K562 (cell line): Measurements from ENCODE around the gene GLI1. TPM values are rescaled to one million over a fixed set of nuclear protein-coding genes. Genes with fewer than 3 reads are reported as not detected.
A peak's percentile ranks its signal among the peaks of the same experiment; 100 is the strongest.

Experiments used
- ATAC-seq: fragments of 200-7000 bp; cut with Tn5 transposase; 3 replicates; pipeline ENCODE4 v1.9.1; 2020; ENCODE audit warnings: moderate library complexity
- BruUV-seq: library from RNA; stranded (reverse); fragments of 400-500 nt; replicated peaks from 2 replicates; lab custom pipeline; 2021; lab: Mats Ljungman, UMichigan
- CTCF ChIA-PET: fragments of 300-600 bp; formaldehyde crosslinking; extraction: SDS; loops from one replicate; lab custom pipeline; 2021; ENCODE audit warnings: low intra/inter-chr PET ratio; lab: Yijun Ruan, JAX
- POLR2A ChIA-PET: fragments of 300-600, 350-650 bp; sonication (Branson Sonifier 250); formaldehyde crosslinking; extraction: SDS; loops from one replicate; lab custom pipeline; 2021; ENCODE audit warnings: antibody characterized with exemption, inconsistent platforms; lab: Yijun Ruan, JAX
- DNase-seq, 4 experiments: peaks; one replicate each; pipeline versions ENCODE4 v3.0.0 to v3.0.0-alpha.2; 2011 to 2018; ENCODE audit warnings: low spot score in 3 of 4, mixed read lengths in 3 of 4; ENCODE audit errors: extremely low read depth in 1 of 4
- FAIRE-seq: peaks from 2 replicates; lab custom pipeline; 2011; peaks lifted over from hg19 to GRCh38; lab: Jason Lieb, UNC
- H2AFZ ChIP-seq: 2 replicates; pipeline ENCODE4 v1.6.0; 2011; ENCODE audit warnings: low read depth, low read length, control low read depth, inconsistent platforms
- H3K27ac ChIP-seq: fragments of 200-600 bp; 3 replicates; pipeline ENCODE4 v1.8.0; 2011; ENCODE audit warnings: low read depth, mild to moderate bottlenecking, control low read depth, inconsistent platforms, low read length, moderate library complexity, mixed read lengths; ENCODE audit errors: extremely low read depth
- H3K27me3 ChIP-seq, 2 experiments: fragments of 300-600 bp in 1 of 2; 2 replicates in 1 of 2; 3 replicates in 1 of 2; pipeline versions ENCODE4 v1.6.0 to v1.8.0; 2011; ENCODE audit warnings: inconsistent platforms in 2 of 2, low read length in 2 of 2, mild to moderate bottlenecking in 1 of 2, mixed read lengths in 1 of 2, moderate library complexity in 1 of 2; ENCODE audit not compliant: control insufficient read depth in 2 of 2, insufficient read depth in 2 of 2
- H3K36me3 ChIP-seq: fragments of 300-600 bp; 3 replicates; pipeline ENCODE4 v1.8.0; 2011; ENCODE audit warnings: mild to moderate bottlenecking, low read length, inconsistent platforms; ENCODE audit not compliant: control insufficient read depth, insufficient read depth
- H3K4me1 ChIP-seq, 2 experiments: fragments of 200-600 bp in 1 of 2; replicated peaks in 1 of 2; 2 replicates in 1 of 2; 3 replicates in 1 of 2; pipeline versions ENCODE4 v1.5.1 to v1.8.0; 2011; ENCODE audit warnings: inconsistent platforms in 2 of 2, low read length in 2 of 2, mild to moderate bottlenecking in 1 of 2, mixed read lengths in 1 of 2, moderate library complexity in 1 of 2; ENCODE audit not compliant: control insufficient read depth in 2 of 2, insufficient read depth in 2 of 2
- H3K4me2 ChIP-seq: 2 replicates; pipeline ENCODE4 v1.6.1; 2011; ENCODE audit warnings: low read length, control low read depth, inconsistent platforms, mixed read lengths; ENCODE audit not compliant: insufficient read depth
- H3K4me3 ChIP-seq: fragments of 200-600 bp; sonication (generic), shearing (Covaris generic); 2 replicates; pipeline ENCODE4 v1.5.1; 2016; ENCODE audit warnings: control low read depth, inconsistent platforms
- H3K79me2 ChIP-seq: fragments of 200-600 bp; 3 replicates; pipeline ENCODE4 v1.8.0; 2011; ENCODE audit warnings: low read length, inconsistent platforms; ENCODE audit not compliant: control insufficient read depth, insufficient read depth
- H3K9ac ChIP-seq, 2 experiments: 2 replicates each; pipeline versions ENCODE4 v1.6.0 to v1.6.1; 2011; ENCODE audit warnings: low read depth in 2 of 2, low read length in 2 of 2, control low read depth in 1 of 2, inconsistent platforms in 1 of 2, mild to moderate bottlenecking in 1 of 2, mixed read lengths in 1 of 2; ENCODE audit not compliant: insufficient read depth in 1 of 2
- H3K9me1 ChIP-seq: one replicate; pipeline ENCODE4 v1.6.0; 2011; ENCODE audit warnings: inconsistent platforms, mild to moderate bottlenecking, low read length, moderate library complexity; ENCODE audit not compliant: control insufficient read depth, insufficient read depth
- H3K9me3 ChIP-seq: replicated peaks from 2 replicates; pipeline ENCODE4 v1.5.1; 2011; ENCODE audit warnings: low read depth, low read length, inconsistent platforms; ENCODE audit not compliant: control insufficient read depth, insufficient read depth
- H4K20me1 ChIP-seq: replicated peaks from 2 replicates; pipeline ENCODE4 v1.6.1; 2011; ENCODE audit warnings: low read length, inconsistent platforms, mixed read lengths; ENCODE audit not compliant: control insufficient read depth, insufficient read depth
- ZKSCAN8 ChIP-seq: fragments of 200-800 bp; sonication (Bioruptor generic); IDR thresholded peaks from 2 replicates; pipeline ENCODE4 v1.6.1; 2016; ENCODE audit warnings: missing genetic modification characterization, missing compliant biosample characterization
- ZNF318 ChIP-seq, 2 experiments: fragments of 450-650 bp; IDR thresholded peaks; 2 replicates each; pipeline ENCODE4 v1.6.1; 2016; ENCODE audit warnings: mild to moderate bottlenecking in 2 of 2, borderline replicate concordance in 1 of 2, low read depth in 1 of 2, moderate library complexity in 1 of 2
- ZNF77 ChIP-seq: fragments of 250-450 bp; sonication (Bioruptor Pico); IDR thresholded peaks from 2 replicates; pipeline ENCODE4 v1.5.0; 2020
- WGBS: fragments of 100-300 bp; shearing (Covaris generic); methylation state at CpG from one replicate; pipeline ENCODE4 v1.1.6; 2016; ENCODE audit warnings: low coverage, mixed read lengths; ENCODE audit not compliant: insufficient coverage; ENCODE audit errors: missing lambda C conversion rate; 5-methylcytosine and 5-hydroxymethylcytosine counted together
- in situ Hi-C: fragments of 300-500 bp; cut with MboI; formaldehyde crosslinking; loops from 4 replicates; pipeline ENCODE4 v1.15.0; 2018; ENCODE audit warnings: inconsistent platforms, mixed read lengths
- intact Hi-C: fragments of 100-400 bp; cut with micrococcal nuclease; formaldehyde crosslinking; loops from 2 replicates; pipeline ENCODE4 v1.14.2; 2022
- polyA plus RNA-seq, 8 experiments: library from polyadenylated mRNA; depleted of rRNA in 4 of 8; stranded (reverse) in 5 of 8; unstranded in 3 of 8; fragments of >200 nt; fragmentation: Nextera tagmentation in 2 of 8; fragmentation: Illumina TruSeq in 1 of 8; extraction: Ambion mirVana in 2 of 8; extraction: Trizol in 1 of 8; gene quantifications; 2 replicates each; pipeline versions ENCODE4 v1.2.1 to v1.2.3, GENCODE V29; 2011 to 2014; ENCODE audit warnings: inconsistent platforms in 1 of 8, missing spikeins in 1 of 8
- total RNA-seq, 7 experiments: library from RNA; depleted of rRNA in 6 of 7; stranded (reverse); fragments of >200 nt in 6 of 7; fragmentation: Illumina TruSeq in 2 of 7; extraction: Trizol in 2 of 7; gene quantifications; 2 replicates each; pipeline versions ENCODE4 v1.2.1 to v1.2.3, GENCODE V29; 2011 to 2021; ENCODE audit warnings: low replicate concordance in 1 of 7

GLI1 gene
- total and polyA plus RNA-seq, 9 of the 15 experiments (the other 6 are each of a cell fraction or from before 2014, with no cell fraction given): 0.24 to 3.7 (median 0.61) TPM

GRCh38 chr12:57451233-57451778 is 8.3 kb upstream of the GLI1 start:
- no peak for ATAC-seq
- Histone ChIP-seq H3K79me2 (peaks cover 11% of the 10 kb centered on the region; the same call in 2 of the 3 replicates), H3K9me3 (no peaks in the 10 kb centered on the region), H3K27me3 (no peaks in the 10 kb centered on the region), H2AFZ (peak overlapping the region; percentile 69), H3K4me2 (no peak overlapping the region), H3K36me3 (no peaks in the 10 kb centered on the region), H3K27ac (no peak overlapping the region), H4K20me1 (no peaks in the 10 kb centered on the region), H3K9me1 (no peaks in the 10 kb centered on the region), H3K4me3 (no peak overlapping the region), H3K4me1 (peaks cover 26 to 36% of the 10 kb centered on the region in 2 experiments), H3K9ac (peak overlapping the region in 1 of 2 experiments; percentile 62; a peak in 1 of 4 replicates)
- DNase-seq: no peak
- no peak for FAIRE-seq
- TF ChIP-seq ZKSCAN8 (CRISPR knock-in tag) (0 out of 2 replicates have a peak, but pooled peaks have one; percentile 5), ZNF77 (CRISPR knock-in tag) (no peak), ZNF318 (IDR thresholded peaks at IDR 0.05; ENCODE audit: borderline replicate concordance in 1 of 2, low read depth in 1 of 2) (no peak)
- intact Hi-C loops (no loop called here), in situ Hi-C loops (loop anchor here (5.0 kb wide), 1 partner anchor 139 kb away; no protein-coding TSS in a partner anchor)
- WGBS: 38% methylated on average over 6 of the region's 6 CpGs
- ChIA-PET POLR2A (interaction anchor here (0.8 to 1.9 kb wide), 5 partner anchors 9 to 222 kb away, joined by 3 to 6 read pairs (median 4); partner anchors contain the start of gene SHMT2), CTCF (interaction anchor here (0.9 to 2.2 kb wide), 3 partner anchors 144 to 188 kb away, joined by 5 to 20 read pairs (median 9); no protein-coding TSS in a partner anchor)
- BruUV-seq: no TSS peak
